Mononuclear cell (primary cell): ENCODE results near the gene TMEM86B. TPM values are rescaled to one million over a fixed set of nuclear protein-coding genes. Genes with fewer than 3 reads are reported as not detected.

Source experiments
- H3K27me3 ChIP-seq: 2 replicates; pipeline ENCODE4 v1.6.0; 2011; ENCODE audit warnings: low read length, control low read depth; ENCODE audit not compliant: insufficient read depth
- H3K4me1 ChIP-seq: 2 replicates; pipeline ENCODE4 v1.5.1; 2011; ENCODE audit warnings: mild to moderate bottlenecking, low read length, control low read depth; ENCODE audit not compliant: insufficient read depth
- H3K4me3 ChIP-seq: 2 replicates; pipeline ENCODE4 v1.5.1; 2011; ENCODE audit warnings: mild to moderate bottlenecking, low read length, moderate library complexity
- H3K9me3 ChIP-seq: 2 replicates; pipeline ENCODE4 v1.5.1; 2011; ENCODE audit warnings: low read depth, mild to moderate bottlenecking, control low read depth, low read length
- total RNA-seq: library from RNA; depleted of rRNA; stranded (reverse); fragments of >200 nt; gene quantifications from one replicate; pipeline ENCODE4 v1.2.3, GENCODE V29; 2012

The TMEM86B gene, protein sequence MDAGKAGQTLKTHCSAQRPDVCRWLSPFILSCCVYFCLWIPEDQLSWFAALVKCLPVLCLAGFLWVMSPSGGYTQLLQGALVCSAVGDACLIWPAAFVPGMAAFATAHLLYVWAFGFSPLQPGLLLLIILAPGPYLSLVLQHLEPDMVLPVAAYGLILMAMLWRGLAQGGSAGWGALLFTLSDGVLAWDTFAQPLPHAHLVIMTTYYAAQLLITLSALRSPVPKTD
- 2.0 TPM for total RNA-seq

- Histone ChIP-seq H3K4me1 (no peaks in the 10 kb centered on the region), H3K4me3 (no peak within 1 kb of the TSS), H3K27me3 (no peaks in the 10 kb centered on the region), H3K9me3 (no peaks in the 10 kb centered on the region)
Measured at GRCh38 chr19:55228403-55229031, at the start of gene TMEM86B. TMEM86B (minus strand) TSS chr19:55228763; CDS start chr19:55228741, 22 bp downstream.

DNA sequence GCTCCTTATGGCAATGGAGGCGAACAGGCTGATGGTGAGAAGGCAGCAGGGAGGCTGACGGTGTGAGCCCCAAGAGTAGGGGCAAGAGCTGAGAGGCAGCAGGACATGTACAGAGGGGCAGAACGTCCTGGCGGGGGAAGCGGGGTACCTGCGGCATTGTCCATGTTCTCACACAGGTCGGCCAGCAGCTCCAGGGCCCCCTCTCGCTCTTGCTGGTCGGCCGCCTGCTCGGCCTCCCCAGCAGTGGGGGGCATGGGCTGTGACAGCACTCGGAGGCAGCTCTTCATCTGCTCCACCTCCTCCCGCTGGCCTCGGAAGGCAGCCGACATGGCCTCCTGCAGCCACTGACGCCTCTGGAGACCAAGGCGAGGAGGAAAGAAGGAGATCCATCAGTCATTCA, 48.9 kb upstream of the TMEM86B start:
- Histone ChIP-seq H3K9me3 (no peaks in the 10 kb centered on the region), H3K27me3 (no peaks in the 10 kb centered on the region), H3K4me1 (peaks cover 44% of the 10 kb centered on the region), H3K4me3 (no peak overlapping the region)

DNA sequence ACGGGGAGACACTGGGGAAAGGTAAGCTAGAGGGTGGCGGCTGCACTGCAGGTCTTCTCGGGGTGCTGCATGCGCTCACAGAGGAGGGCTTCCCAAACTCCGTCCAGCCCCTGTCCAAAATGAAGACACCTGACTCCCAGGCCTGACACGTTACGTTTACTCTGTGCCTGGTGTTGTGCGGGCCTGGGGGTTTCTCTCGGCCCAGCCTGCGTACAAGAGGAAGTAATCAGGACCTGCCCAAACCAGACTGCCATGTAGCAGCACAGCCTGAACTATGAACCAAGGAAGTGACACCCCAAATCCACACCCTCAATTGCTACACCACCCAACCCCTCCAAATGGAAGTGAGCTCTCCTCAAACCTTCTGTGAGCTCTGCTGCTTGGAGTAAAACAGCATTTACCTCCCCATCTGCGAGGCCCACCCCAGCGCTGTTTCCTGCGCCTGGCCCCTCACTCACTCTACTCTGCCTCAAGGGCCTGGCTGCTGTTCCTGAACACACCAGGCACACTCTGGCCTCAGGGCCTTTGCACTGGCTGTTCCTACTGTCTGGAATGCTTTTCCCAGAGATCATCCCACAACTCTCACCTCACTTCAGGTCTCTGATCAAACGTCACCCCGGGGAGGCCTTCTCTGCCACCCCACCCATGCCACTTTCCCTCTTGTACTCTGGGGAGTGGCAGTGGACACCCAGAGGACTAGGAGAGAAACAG, 48.3 kb upstream of the TMEM86B start:
- no peaks in the 10 kb centered on the region for H3K27me3 ChIP-seq
- H3K4me1 ChIP-seq, result peaks cover 44% of the 10 kb centered on the region
- H3K4me3 ChIP-seq, result no peak overlapping the region

GRCh38 chr19:55275851-55276719, 47.5 kb upstream of the TMEM86B start:
- Histone ChIP-seq H3K4me1 (peaks cover 41% of the 10 kb centered on the region), H3K4me3 (no peak overlapping the region), H3K9me3 (no peaks in the 10 kb centered on the region), H3K27me3 (no peaks in the 10 kb centered on the region)

More for the DNA sequence above, 48.3 kb upstream of the TMEM86B start:
- H3K9me3 ChIP-seq, result no peaks in the 10 kb centered on the region

- no peaks in the 10 kb centered on the region for H3K9me3 ChIP-seq
- H3K27me3 ChIP-seq, result no peaks in the 10 kb centered on the region
Measured at GRCh38 chr19:55273978-55274707, 45.6 kb upstream of the TMEM86B start.

DNA sequence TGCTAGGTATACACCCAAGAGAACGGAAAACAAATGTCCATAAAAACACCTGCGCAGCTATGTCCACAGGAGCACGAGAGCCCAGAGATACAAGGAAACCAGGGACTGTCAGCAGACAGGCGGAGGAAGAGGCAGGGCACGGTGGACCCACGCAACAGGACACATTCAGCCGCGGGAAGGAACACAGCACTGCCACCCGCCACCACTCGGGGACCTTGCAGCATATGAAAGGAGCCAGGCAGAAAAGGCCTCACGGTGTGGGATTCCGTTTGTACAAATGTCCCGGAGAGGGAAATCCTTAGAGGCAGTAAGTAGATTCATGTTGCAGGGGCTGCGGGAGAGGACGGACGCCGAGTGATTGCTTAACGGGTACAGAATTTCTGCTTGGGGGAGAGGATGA, 43.6 kb upstream of the TMEM86B start:
- Histone ChIP-seq H3K4me3 (no peak overlapping the region), H3K27me3 (no peaks in the 10 kb centered on the region), H3K4me1 (peaks cover 16% of the 10 kb centered on the region), H3K9me3 (no peaks in the 10 kb centered on the region)

More at GRCh38 chr19:55273978-55274707, 45.6 kb upstream of the TMEM86B start:
- Histone ChIP-seq H3K4me1 (peaks cover 27% of the 10 kb centered on the region), H3K4me3 (no peak overlapping the region)

- Histone ChIP-seq H3K4me3 (no peak overlapping the region), H3K9me3 (no peaks in the 10 kb centered on the region), H3K27me3 (no peaks in the 10 kb centered on the region), H3K4me1 (no peaks in the 10 kb centered on the region)
Measured at GRCh38 chr19:55270172-55270942, 41.8 kb upstream of the TMEM86B start.

- Histone ChIP-seq H3K9me3 (no peaks in the 10 kb centered on the region), H3K4me3 (no peak overlapping the region), H3K4me1 (no peaks in the 10 kb centered on the region), H3K27me3 (no peaks in the 10 kb centered on the region)
Measured at GRCh38 chr19:55269299-55269698, 40.7 kb upstream of the TMEM86B start.

DNA sequence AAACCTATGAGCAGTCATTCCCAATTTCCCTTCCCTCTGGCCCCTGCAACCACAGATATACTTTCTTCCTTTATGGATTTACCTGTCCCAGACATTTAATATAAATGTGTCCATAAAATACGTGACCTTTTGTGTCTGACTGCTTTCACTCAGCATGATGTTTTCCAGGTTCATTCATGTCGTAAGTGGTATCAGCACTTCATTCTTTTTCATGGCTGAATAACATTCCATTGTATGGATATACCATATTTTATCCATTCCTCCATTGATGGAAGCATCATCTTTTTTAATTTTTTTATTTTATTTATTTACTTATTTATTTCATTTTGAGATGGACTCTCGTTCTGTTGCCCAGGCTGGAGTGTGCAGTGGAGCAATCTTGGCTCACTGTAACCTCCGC, 38.3 kb upstream of the TMEM86B start:
- no peaks in the 10 kb centered on the region for H3K27me3 ChIP-seq
- no peak overlapping the region for H3K4me3 ChIP-seq
- no peaks in the 10 kb centered on the region for H3K9me3 ChIP-seq
- no peaks in the 10 kb centered on the region for H3K4me1 ChIP-seq

GRCh38 chr19:55266404-55266803, 37.8 kb upstream of the TMEM86B start:
- no peaks in the 10 kb centered on the region for H3K27me3 ChIP-seq
- no peak overlapping the region for H3K4me3 ChIP-seq
- H3K9me3 ChIP-seq, result no peaks in the 10 kb centered on the region
- no peaks in the 10 kb centered on the region for H3K4me1 ChIP-seq

- H3K9me3 ChIP-seq, result no peaks in the 10 kb centered on the region
- H3K27me3 ChIP-seq, result no peaks in the 10 kb centered on the region
- no peaks in the 10 kb centered on the region for H3K4me1 ChIP-seq
- no peak overlapping the region for H3K4me3 ChIP-seq
Measured at GRCh38 chr19:55265723-55266386, 37.3 kb upstream of the TMEM86B start.

- Histone ChIP-seq H3K4me3 (no peak overlapping the region), H3K27me3 (no peaks in the 10 kb centered on the region), H3K9me3 (no peaks in the 10 kb centered on the region), H3K4me1 (peaks cover 1% of the 10 kb centered on the region)
Measured at GRCh38 chr19:55265173-55265572, 36.6 kb upstream of the TMEM86B start.

- H3K27me3 ChIP-seq, result no peaks in the 10 kb centered on the region
- peaks cover 8% of the 10 kb centered on the region for H3K4me1 ChIP-seq
Measured at GRCh38 chr19:55264531-55264930, 36.0 kb upstream of the TMEM86B start.

More at GRCh38 chr19:55264531-55264930, 36.0 kb upstream of the TMEM86B start:
- H3K9me3 ChIP-seq, result no peaks in the 10 kb centered on the region
- no peak overlapping the region for H3K4me3 ChIP-seq
